ENCODE results near the gene CLCN7.
"Not testable (repeated sequence)": the region's sequence is repeated elsewhere in the genome, so short reads cannot be mapped to it uniquely, and the experiment has no call there.

CLCN7 gene

GRCh38 chr16:1487395-1488053, 12.7 kb upstream of the CLCN7 start:
- DNase-seq (ENCODE audit: low read depth), result no peak

GRCh38 chr16:1486551-1487390, 11.9 kb upstream of the CLCN7 start:
- DNase-seq (ENCODE audit: low read depth), result no peak

GRCh38 chr16:1485847-1486496, 11.1 kb upstream of the CLCN7 start:
- no peak for DNase-seq (ENCODE audit: low read depth)

- no peak for DNase-seq (ENCODE audit: low read depth)
These were observed 7.3 kb upstream of the CLCN7 start for GRCh38 chr16:1481906-1482835.

- DNase-seq (ENCODE audit: low read depth), result not testable (repeated sequence)
These were observed 4.1 kb upstream of the CLCN7 start for GRCh38 chr16:1478937-1479336.

GRCh38 chr16:1477033-1477432, 2.2 kb upstream of the CLCN7 start:
- no peak for DNase-seq (ENCODE audit: low read depth)

- no peak for DNase-seq (ENCODE audit: low read depth)
These were observed 805 bp upstream of the CLCN7 start for GRCh38 chr16:1475552-1476114.

GRCh38 chr16:1474082-1474795, 589 bp downstream of the CLCN7 start:
- no peak for DNase-seq (ENCODE audit: low read depth)

GRCh38 chr16:1472974-1473373, 1.9 kb downstream of the CLCN7 start:
- DNase-seq (ENCODE audit: low read depth), result no peak

- no peak for DNase-seq (ENCODE audit: low read depth)
These were observed 3.1 kb downstream of the CLCN7 start for GRCh38 chr16:1471569-1472194.

GRCh38 chr16:1470481-1471251, 4.2 kb downstream of the CLCN7 start:
- no peak for DNase-seq (ENCODE audit: low read depth)

- no peak for DNase-seq (ENCODE audit: low read depth)
These were observed 5.1 kb downstream of the CLCN7 start for GRCh38 chr16:1469693-1470201.

- DNase-seq (ENCODE audit: low read depth), result not testable (repeated sequence)
These were observed 5.7 kb downstream of the CLCN7 start for GRCh38 chr16:1469141-1469540.

- no peak for DNase-seq (ENCODE audit: low read depth)
These were observed 6.4 kb downstream of the CLCN7 start for GRCh38 chr16:1468426-1468810.

GRCh38 chr16:1466968-1467521, 7.8 kb downstream of the CLCN7 start:
- DNase-seq (ENCODE audit: low read depth), result no peak

- DNase-seq (ENCODE audit: low read depth), result no peak
These were observed 8.8 kb downstream of the CLCN7 start for GRCh38 chr16:1466054-1466453.

GRCh38 chr16:1465567-1465915, 9.3 kb downstream of the CLCN7 start:
- DNase-seq (ENCODE audit: low read depth), result no peak

- no peak for DNase-seq (ENCODE audit: low read depth)
These were observed 9.8 kb downstream of the CLCN7 start for GRCh38 chr16:1464894-1465566.

Data from activated T-cell treated with anti-CD3 and anti-CD28 coated beads for 1 hour (primary cell).